IMR-90 (cell line): ENCODE data around the gene ZNF366. TPM values are rescaled to one million over a fixed set of nuclear protein-coding genes. Genes with fewer than 3 reads are reported as not detected.

Source experiments
- ATAC-seq: fragments of 200-7000 bp; cut with Tn5 transposase; 2 replicates; pipeline ENCODE4 v1.9.1; 2020; ENCODE audit warnings: low read depth, mild to moderate bottlenecking, moderate library complexity
- BruUV-seq: library from RNA; stranded (reverse); fragments of 400-500 nt; replicated peaks from 2 replicates; lab custom pipeline; 2021; lab: Mats Ljungman, UMichigan
- CTCF ChIA-PET: fragments of 300-600 bp; formaldehyde crosslinking; extraction: SDS; loops from one replicate; lab custom pipeline; 2021; ENCODE audit warnings: antibody characterized with exemption; lab: Yijun Ruan, JAX
- POLR2A ChIA-PET: fragments of 300-600 bp; sonication (Branson Sonifier 250); formaldehyde crosslinking; loops from one replicate; lab custom pipeline; 2022; ENCODE audit warnings: antibody characterized with exemption; ENCODE audit not compliant: unreplicated experiment; lab: Charles Lee
- DNase-seq: peaks from one replicate; pipeline ENCODE4 v3.0.0; 2013
- H2AFZ ChIP-seq: replicated peaks from 2 replicates; pipeline ENCODE3; 2013; ENCODE audit warnings: low read length, mild to moderate bottlenecking; ENCODE audit not compliant: poor library complexity
- H2AK5ac ChIP-seq: 2 replicates; pipeline ENCODE4 v1.6.1; 2013; ENCODE audit warnings: low read depth, low read length, inconsistent platforms
- H2AK9ac ChIP-seq: replicated peaks from 2 replicates; pipeline ENCODE3; 2013; ENCODE audit warnings: mild to moderate bottlenecking, low read depth, low read length, moderate library complexity; ENCODE audit not compliant: poor library complexity
- H2BK120ac ChIP-seq: 2 replicates; pipeline ENCODE4 v1.6.1; 2013; ENCODE audit warnings: low read depth, low read length, inconsistent platforms
- H2BK15ac ChIP-seq: 3 replicates; pipeline ENCODE4 v1.6.1; 2013; ENCODE audit warnings: low read depth, low read length, inconsistent platforms
- H2BK20ac ChIP-seq: 2 replicates; pipeline ENCODE4 v1.6.1; 2013; ENCODE audit warnings: low read depth, mild to moderate bottlenecking, inconsistent platforms, low read length, moderate library complexity
- H2BK5ac ChIP-seq: 2 replicates; pipeline ENCODE4 v1.6.1; 2013; ENCODE audit warnings: mild to moderate bottlenecking, low read depth, low read length, inconsistent platforms; ENCODE audit not compliant: poor library complexity, severe bottlenecking
- H3K14ac ChIP-seq: replicated peaks from 2 replicates; pipeline ENCODE4 v1.6.1; 2013; ENCODE audit warnings: low read depth, low read length, inconsistent platforms
- H3K18ac ChIP-seq: 2 replicates; pipeline ENCODE4 v1.6.1; 2013; ENCODE audit warnings: low read depth, low read length, control low read depth
- H3K23ac ChIP-seq: 2 replicates; pipeline ENCODE4 v1.6.1; 2013; ENCODE audit warnings: low read depth, low read length, inconsistent platforms
- H3K27ac ChIP-seq: 2 replicates; pipeline ENCODE4 v1.5.1; 2013; ENCODE audit warnings: mild to moderate bottlenecking, control low read depth, low read length; ENCODE audit not compliant: insufficient read depth
- H3K27me3 ChIP-seq: 2 replicates; pipeline ENCODE4 v1.6.1; 2013; ENCODE audit warnings: low read length; ENCODE audit not compliant: control insufficient read depth, insufficient read depth
- H3K36me3 ChIP-seq: 2 replicates; pipeline ENCODE4 v1.6.1; 2013; ENCODE audit warnings: low read length, mixed read lengths; ENCODE audit not compliant: control insufficient read depth, insufficient read depth
- H3K4ac ChIP-seq: 2 replicates; pipeline ENCODE4 v1.6.1; 2013; ENCODE audit warnings: low read depth, low read length, inconsistent platforms
- H3K4me1 ChIP-seq: 2 replicates; pipeline ENCODE4 v1.6.1; 2013; ENCODE audit warnings: low read length, mixed read lengths; ENCODE audit not compliant: control insufficient read depth, insufficient read depth
- H3K4me2 ChIP-seq: 2 replicates; pipeline ENCODE4 v1.6.1; 2013; ENCODE audit warnings: low read depth, mild to moderate bottlenecking, control low read depth, low read length, moderate library complexity
- H3K4me3 ChIP-seq: 2 replicates; pipeline ENCODE4 v1.5.1; 2013; ENCODE audit warnings: low read depth, mild to moderate bottlenecking, control low read depth, low read length, moderate library complexity; ENCODE audit not compliant: insufficient read depth
- H3K56ac ChIP-seq: 2 replicates; pipeline ENCODE4 v1.6.1; 2013; ENCODE audit warnings: low read length, inconsistent platforms; ENCODE audit not compliant: insufficient read depth; ENCODE audit errors: extremely low read depth
- H3K79me1 ChIP-seq, 2 experiments: 2 replicates each; pipeline ENCODE4 v1.6.1; 2013; ENCODE audit warnings: low read length in 2 of 2, inconsistent platforms in 1 of 2, low read depth in 1 of 2
- H3K9ac ChIP-seq: 2 replicates; pipeline ENCODE4 v1.6.1; 2013; ENCODE audit warnings: low read depth, low read length, control low read depth
- H3K9me1 ChIP-seq: 2 replicates; pipeline ENCODE4 v1.6.1; 2013; ENCODE audit warnings: low read length, inconsistent platforms; ENCODE audit not compliant: insufficient read depth
- H3K9me3 ChIP-seq: 2 replicates; pipeline ENCODE4 v1.6.1; 2013; ENCODE audit warnings: low read length; ENCODE audit not compliant: control insufficient read depth, insufficient read depth
- H4K20me1 ChIP-seq: 2 replicates; pipeline ENCODE4 v1.6.1; 2013; ENCODE audit warnings: low read length, inconsistent platforms; ENCODE audit not compliant: insufficient read depth
- H4K5ac ChIP-seq: 2 replicates; pipeline ENCODE4 v1.6.1; 2013; ENCODE audit warnings: mild to moderate bottlenecking, low read depth, low read length, control low read depth
- H4K8ac ChIP-seq, 2 experiments: 2 replicates each; pipeline ENCODE4 v1.6.1; 2013; ENCODE audit warnings: low read depth in 2 of 2, low read length in 2 of 2, control low read depth in 1 of 2, inconsistent platforms in 1 of 2
- H4K91ac ChIP-seq: 2 replicates; pipeline ENCODE4 v1.6.1; 2013; ENCODE audit warnings: low read depth, low read length, inconsistent platforms; ENCODE audit not compliant: insufficient read depth
- BHLHE40 ChIP-seq: fragments of 150-350 bp; IDR thresholded peaks from 2 replicates; pipeline ENCODE4 v1.6.1; 2016; ENCODE audit warnings: mild to moderate bottlenecking, low read depth, low read length
- FOS ChIP-seq: fragments of 150-350 bp; IDR thresholded peaks from 2 replicates; pipeline ENCODE4 v1.6.1; 2016; ENCODE audit warnings: low read depth, low read length
- MAFK ChIP-seq: IDR thresholded peaks from 2 replicates; pipeline ENCODE4 v1.6.1; 2012; ENCODE audit warnings: low read depth, low read length, improper control_type of control experiment
- MAZ ChIP-seq: IDR thresholded peaks from 2 replicates; pipeline ENCODE4 v1.6.1; 2012; ENCODE audit warnings: low read depth, mild to moderate bottlenecking, low read length, improper control_type of control experiment, moderate library complexity, borderline replicate concordance
- MXI1 ChIP-seq: IDR thresholded peaks from 2 replicates; pipeline ENCODE4 v1.6.1; 2012; ENCODE audit warnings: low read depth, mild to moderate bottlenecking, low read length, moderate library complexity, borderline replicate concordance
- NFE2L2 ChIP-seq: fragments of 150-350 bp; IDR thresholded peaks from 2 replicates; pipeline ENCODE4 v1.6.1; 2016; ENCODE audit warnings: low read depth, mild to moderate bottlenecking, low read length
- RAD21 ChIP-seq: IDR thresholded peaks from 2 replicates; pipeline ENCODE4 v1.6.1; 2012; ENCODE audit warnings: low read length, improper control_type of control experiment
- SMC3 ChIP-seq: fragments of 150-350 bp; IDR thresholded peaks from 2 replicates; pipeline ENCODE4 v1.6.1; 2016; ENCODE audit warnings: low read depth, mild to moderate bottlenecking, antibody characterized with exemption, low read length, moderate library complexity
- WGBS, 2 experiments: methylation state at CpG; one replicate each; pipeline versions ENCODE4 v1.1.5 to v1.1.7; 2013; ENCODE audit warnings: missing lambda C conversion rate in 2 of 2; ENCODE audit not compliant: insufficient read length in 1 of 2; ENCODE audit errors: extremely low coverage in 2 of 2; 5-methylcytosine and 5-hydroxymethylcytosine counted together
- dilution Hi-C: fragments of 300-500 bp; cut with HindIII; formaldehyde crosslinking; loops from one replicate; pipeline ENCODE4 v1.14.3; 2018; ENCODE audit warnings: low sequenced_read_pairs; ENCODE audit not compliant: unreplicated experiment
- in situ Hi-C: fragments of 300-500 bp; cut with MboI; formaldehyde crosslinking; loops from 3 replicates; pipeline ENCODE4 v1.14.3; 2019; ENCODE audit warnings: low sequenced_read_pairs, inconsistent platforms, mixed read lengths
- intact Hi-C: fragments of 100-400 bp; cut with micrococcal nuclease; formaldehyde crosslinking; loops from 2 replicates; pipeline ENCODE4 v1.10.0; 2022
- polyA plus RNA-seq, 3 experiments: library from polyadenylated mRNA; depleted of rRNA; stranded (reverse); fragments of >200 nt; gene quantifications; 2 replicates each; pipeline ENCODE4 v1.2.3, GENCODE V29; 2012; ENCODE audit warnings: low replicate concordance in 1 of 3
- total RNA-seq: library from RNA; depleted of rRNA; stranded (reverse); fragments of >200 nt; gene quantifications from 2 replicates; pipeline ENCODE4 v1.2.3, GENCODE V29; 2012
- TF ChIP-seq, protein P1 (sequence below): fragments of 150-350 bp; IDR thresholded peaks from 2 replicates; pipeline ENCODE4 v1.6.1; 2017; ENCODE audit warnings: mild to moderate bottlenecking, antibody characterized with exemption, low read length, low read depth
- TF ChIP-seq, protein P2 (sequence below): conservative IDR thresholded peaks from 2 replicates; pipeline ENCODE4 v1.5.1; 2012; ENCODE audit warnings: mild to moderate bottlenecking, low read depth, low read length, improper control_type of control experiment
- TF ChIP-seq, protein P3 (sequence below): fragments of 150-350 bp; IDR thresholded peaks from 2 replicates; pipeline ENCODE4 v1.6.1; 2016; ENCODE audit warnings: low read depth, mild to moderate bottlenecking, low read length, moderate library complexity, borderline replicate concordance

The ZNF366 gene
- total and polyA plus RNA-seq, 2 of the 4 experiments (the other 2 are of a cell fraction) = not detected

DNA sequence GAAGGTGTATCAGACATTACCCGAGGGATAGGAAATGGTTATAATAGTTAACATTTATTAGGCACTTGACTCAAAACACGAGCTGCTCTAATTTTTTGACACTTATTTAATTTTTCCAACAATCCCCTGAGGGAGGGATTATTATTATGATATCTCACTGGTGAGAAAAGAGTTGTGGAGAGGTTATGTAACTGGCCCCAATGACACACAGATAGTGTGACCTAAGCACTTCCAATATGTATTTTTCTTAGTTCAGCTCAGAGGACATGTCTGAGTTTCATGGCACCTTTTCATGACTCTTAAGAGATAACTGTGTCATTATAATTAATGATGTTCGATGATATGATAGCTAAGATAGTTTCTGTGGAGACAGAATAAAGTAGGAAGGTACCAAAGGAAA, 100.1 kb downstream of the ZNF366 start:
- Histone ChIP-seq H3K4me1 (peaks cover 11% of the 10 kb centered on the region), H2AK5ac (no peak overlapping the region), H3K4me3 (no peak overlapping the region), H2AFZ (no peak overlapping the region), H3K56ac (no peak overlapping the region), H2BK5ac (no peak overlapping the region), H2AK9ac (no peak overlapping the region), H2BK120ac (no peak overlapping the region), H2BK15ac (no peak overlapping the region), H3K23ac (no peak overlapping the region), H3K9me3 (no peaks in the 10 kb centered on the region), H3K4me2 (no peak overlapping the region), H3K27ac (no peak overlapping the region), H3K27me3 (no peaks in the 10 kb centered on the region), H3K36me3 (no peaks in the 10 kb centered on the region), H4K5ac (no peak overlapping the region), H4K8ac (no peak overlapping the region), H4K91ac (no peak overlapping the region), H3K4ac (no peak overlapping the region), H3K9me1 (no peaks in the 10 kb centered on the region), H3K14ac (no peak overlapping the region), H3K9ac (no peak overlapping the region), H3K18ac (no peak overlapping the region), H3K79me1 (no peaks in the 10 kb centered on the region), H2BK20ac (no peak overlapping the region), H4K20me1 (no peaks in the 10 kb centered on the region)
- dilution Hi-C loops (no loop called here), intact Hi-C loops (no loop called here), in situ Hi-C loops (no loop called here)
- CTCF ChIA-PET = no interaction called here
- WGBS, 2 experiments = no CpG with 5 or more reads among the region's 3 CpGs
- POLR2A ChIA-PET = no interaction called here
- DNase-seq (no peak), ATAC-seq (no peak)
- no TSS peak for BruUV-seq
- TF ChIP-seq, protein P1, sequence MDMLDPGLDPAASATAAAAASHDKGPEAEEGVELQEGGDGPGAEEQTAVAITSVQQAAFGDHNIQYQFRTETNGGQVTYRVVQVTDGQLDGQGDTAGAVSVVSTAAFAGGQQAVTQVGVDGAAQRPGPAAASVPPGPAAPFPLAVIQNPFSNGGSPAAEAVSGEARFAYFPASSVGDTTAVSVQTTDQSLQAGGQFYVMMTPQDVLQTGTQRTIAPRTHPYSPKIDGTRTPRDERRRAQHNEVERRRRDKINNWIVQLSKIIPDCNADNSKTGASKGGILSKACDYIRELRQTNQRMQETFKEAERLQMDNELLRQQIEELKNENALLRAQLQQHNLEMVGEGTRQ = no peak
- TF ChIP-seq, protein P2, sequence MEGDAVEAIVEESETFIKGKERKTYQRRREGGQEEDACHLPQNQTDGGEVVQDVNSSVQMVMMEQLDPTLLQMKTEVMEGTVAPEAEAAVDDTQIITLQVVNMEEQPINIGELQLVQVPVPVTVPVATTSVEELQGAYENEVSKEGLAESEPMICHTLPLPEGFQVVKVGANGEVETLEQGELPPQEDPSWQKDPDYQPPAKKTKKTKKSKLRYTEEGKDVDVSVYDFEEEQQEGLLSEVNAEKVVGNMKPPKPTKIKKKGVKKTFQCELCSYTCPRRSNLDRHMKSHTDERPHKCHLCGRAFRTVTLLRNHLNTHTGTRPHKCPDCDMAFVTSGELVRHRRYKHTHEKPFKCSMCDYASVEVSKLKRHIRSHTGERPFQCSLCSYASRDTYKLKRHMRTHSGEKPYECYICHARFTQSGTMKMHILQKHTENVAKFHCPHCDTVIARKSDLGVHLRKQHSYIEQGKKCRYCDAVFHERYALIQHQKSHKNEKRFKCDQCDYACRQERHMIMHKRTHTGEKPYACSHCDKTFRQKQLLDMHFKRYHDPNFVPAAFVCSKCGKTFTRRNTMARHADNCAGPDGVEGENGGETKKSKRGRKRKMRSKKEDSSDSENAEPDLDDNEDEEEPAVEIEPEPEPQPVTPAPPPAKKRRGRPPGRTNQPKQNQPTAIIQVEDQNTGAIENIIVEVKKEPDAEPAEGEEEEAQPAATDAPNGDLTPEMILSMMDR = no peak
- TF ChIP-seq NFE2L2 = no peak
- no peak for TF ChIP-seq SMC3
- TF ChIP-seq RAD21 = no peak
- TF ChIP-seq MAFK = no peak
- TF ChIP-seq MXI1 = no peak
- TF ChIP-seq, protein P3, sequence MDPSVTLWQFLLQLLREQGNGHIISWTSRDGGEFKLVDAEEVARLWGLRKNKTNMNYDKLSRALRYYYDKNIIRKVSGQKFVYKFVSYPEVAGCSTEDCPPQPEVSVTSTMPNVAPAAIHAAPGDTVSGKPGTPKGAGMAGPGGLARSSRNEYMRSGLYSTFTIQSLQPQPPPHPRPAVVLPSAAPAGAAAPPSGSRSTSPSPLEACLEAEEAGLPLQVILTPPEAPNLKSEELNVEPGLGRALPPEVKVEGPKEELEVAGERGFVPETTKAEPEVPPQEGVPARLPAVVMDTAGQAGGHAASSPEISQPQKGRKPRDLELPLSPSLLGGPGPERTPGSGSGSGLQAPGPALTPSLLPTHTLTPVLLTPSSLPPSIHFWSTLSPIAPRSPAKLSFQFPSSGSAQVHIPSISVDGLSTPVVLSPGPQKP = no peak
- TF ChIP-seq BHLHE40 = no peak
- no peak for TF ChIP-seq MAZ
- no peak for TF ChIP-seq FOS
